GM18867 (cell line): ENCODE measurements around the gene COA1.
A peak's percentile ranks its signal among the peaks of the same experiment; 100 is the strongest.

Source experiments
- ATAC-seq: cut with Tn5 transposase; IDR thresholded peaks from one replicate; pipeline ENCODE4 v1.9.1; 2021; ENCODE audit warnings: mild to moderate bottlenecking, moderate library complexity; ENCODE audit not compliant: unreplicated experiment

The COA1 gene

GRCh38 chr7:43658718-43659548 is 70.4 kb downstream of the COA1 start:
- ATAC-seq: peak; percentile 65

- no peak for ATAC-seq
Observed at GRCh38 chr7:43656997-43657396, 72.3 kb downstream of the COA1 start.

- no peak for ATAC-seq
Observed at GRCh38 chr7:43655584-43655983, 73.7 kb downstream of the COA1 start.

GRCh38 chr7:43653891-43654504 is 75.3 kb downstream of the COA1 start:
- ATAC-seq: no peak

- ATAC-seq: no peak
Observed at GRCh38 chr7:43653466-43653865, 75.9 kb downstream of the COA1 start.

- no peak for ATAC-seq
Observed at GRCh38 chr7:43652364-43652763, 77.0 kb downstream of the COA1 start.

DNA sequence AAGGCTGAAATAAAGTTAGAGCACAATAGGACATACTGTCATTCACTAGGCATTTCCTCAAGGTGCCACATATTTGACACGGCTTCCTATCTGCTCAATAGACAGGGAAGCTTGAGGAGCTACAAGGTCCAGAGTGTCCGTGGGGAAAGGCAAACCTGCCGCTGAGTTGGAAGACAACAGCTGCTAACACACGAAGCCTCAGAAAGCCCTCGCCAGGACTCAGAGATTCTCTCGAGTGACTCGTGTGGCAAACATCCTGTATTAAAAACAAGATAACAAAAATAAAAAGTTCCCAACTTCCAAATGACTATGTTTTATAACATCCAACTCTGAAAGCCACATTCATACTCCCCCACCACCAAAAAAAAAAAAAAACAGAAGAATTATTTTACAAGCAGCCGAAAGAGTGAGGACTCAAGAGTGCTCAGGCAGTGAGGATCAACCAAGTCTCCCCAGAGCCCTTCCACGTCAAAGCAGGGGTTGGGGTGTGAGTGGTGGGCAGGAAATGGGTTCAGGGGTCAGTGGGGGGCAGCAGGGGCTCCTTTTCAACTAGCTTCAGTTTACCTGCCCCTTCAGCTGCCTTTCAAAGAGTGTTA is 78.8 kb downstream of the COA1 start:
- ATAC-seq: no peak

- ATAC-seq: peak; percentile 74
Observed at GRCh38 chr7:43649755-43650274, 79.5 kb downstream of the COA1 start.

GRCh38 chr7:43648473-43649406 is 80.6 kb downstream of the COA1 start:
- ATAC-seq: peak; percentile 58

DNA sequence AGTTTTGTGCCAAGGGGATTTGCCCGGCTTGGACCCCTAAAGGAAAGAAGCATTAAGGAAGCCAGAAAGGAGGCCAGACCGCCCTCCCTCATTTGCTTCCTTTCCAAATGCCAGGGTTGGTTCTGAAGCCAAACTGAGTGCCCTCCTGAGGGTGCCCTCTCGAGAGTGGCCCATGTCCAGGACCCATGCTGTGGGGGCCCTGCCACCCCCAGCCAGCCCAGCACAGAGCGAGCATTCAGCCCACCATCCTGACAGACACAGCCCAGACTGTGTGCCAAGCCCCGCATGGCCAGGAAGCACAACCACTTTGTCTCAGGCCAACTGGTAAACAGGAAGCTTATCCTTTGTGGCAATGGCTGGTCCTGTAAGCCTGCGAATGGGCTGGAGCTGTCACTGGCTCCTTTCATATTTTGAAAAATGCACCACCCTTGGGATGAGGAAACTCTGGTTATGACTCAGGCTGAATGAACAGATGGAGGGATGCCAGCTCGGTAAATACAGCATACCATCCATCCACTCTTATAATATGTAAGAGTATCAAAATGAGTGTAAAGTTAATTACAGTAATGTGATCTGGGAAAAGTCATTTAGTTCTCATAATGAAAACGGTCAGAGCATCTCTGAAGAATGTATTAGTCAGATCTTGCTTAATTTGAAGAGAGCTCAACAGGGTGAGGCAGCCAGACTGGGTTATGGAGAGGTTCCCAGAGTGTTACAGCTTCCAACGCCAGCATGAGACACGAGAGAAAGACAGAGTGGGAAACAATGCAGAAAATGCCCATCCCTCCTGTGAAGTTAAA is 81.5 kb downstream of the COA1 start:
- ATAC-seq: no peak

DNA sequence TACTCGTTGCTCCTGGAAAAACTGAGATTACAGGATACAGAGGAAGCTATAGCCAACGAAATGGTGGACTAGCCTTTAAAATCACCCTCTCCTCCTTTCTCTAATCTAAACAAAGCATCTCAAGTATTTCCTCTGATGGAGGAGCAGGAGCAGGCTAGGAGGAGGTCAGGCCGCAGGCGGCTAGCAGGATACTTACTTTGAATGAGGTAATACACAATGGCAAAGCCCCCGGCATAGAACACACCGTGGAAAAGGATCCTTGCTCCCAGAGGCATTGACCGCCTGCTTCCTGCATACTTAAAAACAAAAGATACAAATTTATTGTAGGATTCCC is 82.0 kb downstream of the COA1 start:
- ATAC-seq: no peak

- ATAC-seq: no peak
Observed at GRCh38 chr7:43646603-43647338, 82.6 kb downstream of the COA1 start.

GRCh38 chr7:43645699-43646226 is 83.6 kb downstream of the COA1 start:
- ATAC-seq: no peak

- ATAC-seq: no peak
Observed at GRCh38 chr7:43643846-43644245, 85.5 kb downstream of the COA1 start.

DNA sequence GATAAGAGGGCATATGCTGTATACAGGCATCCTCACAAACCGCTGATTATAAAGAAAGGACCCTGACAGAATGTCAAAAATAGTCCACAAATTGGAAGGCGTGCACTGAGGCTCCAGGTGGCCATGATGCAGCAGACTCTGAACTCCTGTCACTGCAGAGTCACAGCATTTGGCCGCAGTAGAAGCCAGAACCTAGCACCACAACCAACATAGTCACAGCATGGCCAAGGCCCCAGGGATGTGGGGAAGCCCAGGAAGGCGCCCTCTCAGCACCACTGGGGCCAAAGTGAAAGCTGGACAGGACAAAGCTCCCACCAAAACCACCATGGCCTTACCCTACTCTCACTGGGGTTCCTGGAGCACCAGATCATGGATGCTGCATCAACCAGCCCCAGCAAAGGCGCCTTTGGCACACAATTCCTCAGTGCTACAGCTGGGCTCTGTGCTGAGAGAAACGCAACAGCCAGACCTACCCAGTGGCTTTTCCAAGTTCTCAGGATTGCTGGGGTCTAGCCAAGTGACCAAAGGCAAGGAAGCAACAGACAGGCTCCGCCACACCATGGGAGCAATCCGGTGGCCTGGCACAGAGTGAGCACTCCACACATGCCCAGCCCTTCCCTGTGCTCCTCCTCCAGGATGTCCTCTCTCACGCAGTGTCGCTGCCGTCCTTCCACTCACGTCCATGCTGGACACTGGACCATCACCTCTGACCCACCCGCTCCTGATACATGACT is 86.3 kb downstream of the COA1 start:
- ATAC-seq: no peak

DNA sequence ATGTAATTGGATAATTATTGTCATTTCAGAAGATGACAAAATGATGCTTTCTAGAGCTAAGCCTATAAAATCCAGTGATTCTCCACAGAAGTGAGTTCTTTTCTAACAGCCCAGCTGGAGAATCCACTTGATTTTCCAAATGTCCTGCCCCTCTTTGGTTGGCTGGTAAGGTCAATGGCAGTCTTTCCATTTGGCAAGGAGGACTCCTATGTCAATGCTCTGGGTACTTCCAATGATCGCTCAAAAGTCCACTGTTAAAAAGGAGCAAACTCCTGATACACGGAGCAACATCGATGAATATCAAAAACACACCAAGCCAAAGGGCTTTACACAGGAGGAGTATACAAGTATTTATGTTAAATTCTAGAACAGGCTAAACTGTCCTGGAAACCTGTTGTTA is 88.6 kb downstream of the COA1 start:
- ATAC-seq: no peak

DNA sequence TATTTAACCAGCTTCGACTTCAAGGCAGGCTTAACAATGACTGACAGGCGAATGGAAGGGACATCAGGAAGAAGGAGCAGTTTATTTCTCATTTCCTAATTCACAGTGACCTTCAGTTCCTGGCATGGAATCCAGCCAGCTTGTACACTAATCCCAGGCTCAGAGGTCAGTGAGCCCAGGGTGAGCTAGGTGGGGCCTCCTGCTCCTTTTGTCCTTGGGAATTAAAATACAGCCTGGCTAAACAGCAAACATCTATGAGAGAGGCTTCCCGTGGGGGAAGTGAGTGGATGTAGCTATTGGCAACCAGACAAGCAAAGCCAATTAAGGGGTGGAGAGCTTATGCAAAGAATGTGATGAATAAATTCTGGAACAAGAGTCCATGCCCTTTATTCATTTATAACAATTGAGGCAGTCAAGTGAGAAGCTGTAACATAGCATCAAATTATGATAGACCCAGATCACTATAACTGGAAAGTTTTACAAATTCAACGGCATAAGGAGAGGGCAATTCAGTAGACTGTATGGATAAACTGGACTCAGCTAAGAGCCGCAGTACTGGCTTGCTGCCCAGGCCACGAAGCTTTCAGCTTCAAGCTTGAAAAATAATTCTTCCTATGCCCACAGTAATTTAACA is 89.3 kb downstream of the COA1 start:
- no peak for ATAC-seq
